A549 (cell line): ENCODE data around the gene ATP1A4. TPM values are rescaled to one million over a fixed set of nuclear protein-coding genes. Genes with fewer than 3 reads are reported as not detected.

Experiments
- ATAC-seq, 2 experiments: fragments of 200-7000 bp in 1 of 2; fragments of >200 bp in 1 of 2; cut with Nextera tagmentation in 1 of 2; cut with Tn5 transposase in 1 of 2; 3 replicates each; pipeline versions ENCODE4 v1.8.0 to v1.9.1; 2018 to 2020; ENCODE audit warnings: mild to moderate bottlenecking in 1 of 2, moderate library complexity in 1 of 2
- CTCF ChIA-PET: fragments of 300-600 bp; sonication (Branson Sonifier 250); formaldehyde crosslinking; extraction: SDS; loops from one replicate; lab custom pipeline; 2021; ENCODE audit warnings: antibody characterized with exemption, inconsistent platforms; lab: Yijun Ruan, JAX
- POLR2A ChIA-PET: fragments of 350-600 bp; formaldehyde crosslinking; extraction: SDS; loops from one replicate; lab custom pipeline; 2021; ENCODE audit warnings: antibody characterized with exemption, inconsistent platforms; lab: Yijun Ruan, JAX
- DNase-seq, 2 experiments: peaks; one replicate each; pipeline versions ENCODE4 v3.0.0 to v3.0.0-alpha.2; 2011 to 2016; ENCODE audit warnings: low read depth in 1 of 2, low spot score in 1 of 2
- FAIRE-seq: peaks from 2 replicates; lab custom pipeline; 2011; peaks lifted over from hg19 to GRCh38; lab: Jason Lieb, UNC
- H3K27ac ChIP-seq, 2 experiments: fragments of >200 bp; sonication (Bioruptor Twin); formaldehyde crosslinking; 3 replicates each; pipeline ENCODE4 v1.5.1; 2016 to 2017
- H3K4me1 ChIP-seq: fragments of >200 bp; sonication (Bioruptor Twin); formaldehyde crosslinking; 3 replicates; pipeline ENCODE4 v1.6.1; 2016
- H3K4me2 ChIP-seq: fragments of >200 bp; sonication (Bioruptor Twin); formaldehyde crosslinking; 3 replicates; pipeline ENCODE4 v1.6.1; 2016
- H3K4me3 ChIP-seq: fragments of >200 bp; sonication (Bioruptor Twin); formaldehyde crosslinking; 3 replicates; pipeline ENCODE4 v1.5.1; 2016
- H3K9me3 ChIP-seq: fragments of >200 bp; sonication (Bioruptor Twin); formaldehyde crosslinking; 3 replicates; pipeline ENCODE4 v1.6.1; 2016
- ATOH8 ChIP-seq: fragments of 250-450 bp; sonication (Bioruptor Pico); IDR thresholded peaks from 2 replicates; pipeline ENCODE4 v1.5.0; 2020; ENCODE audit warnings: low read depth, mild to moderate bottlenecking, moderate library complexity
- CBX2 ChIP-seq: fragments of 200-600 bp; sonication (generic); IDR thresholded peaks from 2 replicates; pipeline ENCODE4 v1.6.1; 2016; ENCODE audit warnings: low read depth, mild to moderate bottlenecking, borderline replicate concordance
- CHD4 ChIP-seq: fragments of 200-600 bp; sonication (generic); IDR thresholded peaks from 2 replicates; pipeline ENCODE4 v1.6.1; 2016; ENCODE audit warnings: antibody characterized with exemption, mild to moderate bottlenecking, borderline replicate concordance
- ESRRA ChIP-seq: fragments of 150-350 bp; IDR thresholded peaks from 2 replicates; pipeline ENCODE4 v1.6.1; 2014; ENCODE audit warnings: mild to moderate bottlenecking, low read length, borderline replicate concordance
- FOSB ChIP-seq: fragments of 250-450 bp; sonication (Bioruptor Pico); IDR thresholded peaks from 2 replicates; pipeline ENCODE4 v1.5.0; 2020; ENCODE audit warnings: mild to moderate bottlenecking, moderate library complexity
- FOXS1 ChIP-seq: fragments of 250-450 bp; sonication (Bioruptor Pico); IDR thresholded peaks from 2 replicates; pipeline ENCODE4 v1.5.0; 2020; ENCODE audit warnings: mild to moderate bottlenecking, moderate library complexity
- HDAC2 ChIP-seq: fragments of 200-600 bp; sonication (generic); IDR thresholded peaks from 2 replicates; pipeline ENCODE4 v1.6.1; 2016
- HOXA7 ChIP-seq: fragments of 250-450 bp; sonication (Bioruptor Pico); IDR thresholded peaks from 2 replicates; pipeline ENCODE4 v1.5.0; 2020; ENCODE audit warnings: mild to moderate bottlenecking, moderate library complexity
- HOXB13 ChIP-seq: fragments of 250-450 bp; sonication (Bioruptor Pico); IDR thresholded peaks from 2 replicates; pipeline ENCODE4 v1.5.0; 2020; ENCODE audit warnings: low read depth, mild to moderate bottlenecking, moderate library complexity
- HOXB5 ChIP-seq: fragments of 250-450 bp; sonication (Bioruptor Pico); IDR thresholded peaks from 2 replicates; pipeline ENCODE4 v1.5.0; 2020; ENCODE audit warnings: mild to moderate bottlenecking, moderate library complexity
- JUN ChIP-seq, 2 experiments: fragments of >200 bp; sonication (Bioruptor Twin); formaldehyde crosslinking; IDR thresholded peaks; 2 replicates in 1 of 2; 3 replicates in 1 of 2; pipeline ENCODE4 v1.6.1; 2016 to 2017
- KDM1A ChIP-seq: fragments of 200-600 bp; sonication (generic); IDR thresholded peaks from 2 replicates; pipeline ENCODE4 v1.6.1; 2016; ENCODE audit warnings: low read depth, mild to moderate bottlenecking
- MAFK ChIP-seq: fragments of 450-650 bp; IDR thresholded peaks from 2 replicates; pipeline ENCODE4 v1.6.1; 2014; ENCODE audit not compliant: partially characterized antibody
- MYC ChIP-seq: IDR thresholded peaks from 2 replicates; pipeline ENCODE4 v1.6.1; 2012; ENCODE audit warnings: mild to moderate bottlenecking, inconsistent platforms, low read length, improper control_type of control experiment, borderline replicate concordance
- NPAS2 ChIP-seq: fragments of 250-450 bp; sonication (Bioruptor Pico); IDR thresholded peaks from 2 replicates; pipeline ENCODE4 v1.8.0; 2022; ENCODE audit warnings: mild to moderate bottlenecking, moderate library complexity, borderline replicate concordance
- NR3C1 ChIP-seq: fragments of >200 bp; sonication (Bioruptor Twin); formaldehyde crosslinking; IDR thresholded peaks from 3 replicates; pipeline ENCODE4 v1.6.1; 2017
- PBX3 ChIP-seq: IDR thresholded peaks from 2 replicates; pipeline ENCODE4 v1.6.1; 2012
- POLR2AphosphoS2 ChIP-seq: conservative IDR thresholded peaks from 2 replicates; pipeline ENCODE4 v1.6.1; 2012; ENCODE audit warnings: low read length, improper control_type of control experiment, inconsistent platforms
- RCOR1 ChIP-seq: fragments of 150-350 bp; IDR thresholded peaks from 2 replicates; pipeline ENCODE4 v1.6.1; 2014; ENCODE audit warnings: antibody characterized with exemption, low read length, low read depth
- SREBF2 ChIP-seq: fragments of 450-650 bp; IDR thresholded peaks from 2 replicates; pipeline ENCODE4 v1.6.1; 2014; ENCODE audit warnings: mild to moderate bottlenecking, moderate library complexity
- TP53 ChIP-seq: fragments of 250-450 bp; sonication (Bioruptor Pico); IDR thresholded peaks from 2 replicates; pipeline ENCODE4 v1.5.0; 2021; ENCODE audit warnings: mild to moderate bottlenecking, moderate library complexity
- USF2 ChIP-seq: fragments of 450-650 bp; IDR thresholded peaks from 2 replicates; pipeline ENCODE4 v1.6.1; 2014; ENCODE audit warnings: antibody characterized with exemption
- ZC3H11A ChIP-seq: fragments of 450-650 bp; IDR thresholded peaks from 2 replicates; pipeline ENCODE4 v1.6.1; 2014; ENCODE audit warnings: antibody characterized with exemption, mild to moderate bottlenecking
- ZNF302 ChIP-seq: fragments of 250-450 bp; sonication (Bioruptor Pico); IDR thresholded peaks from 2 replicates; pipeline ENCODE4 v1.9.0; 2021; ENCODE audit warnings: inconsistent platforms, mild to moderate bottlenecking, moderate library complexity
- WGBS: methylation state at CpG from one replicate; pipeline ENCODE4 v1.1.6; 2017; ENCODE audit errors: missing lambda C conversion rate; 5-methylcytosine and 5-hydroxymethylcytosine counted together
- polyA plus RNA-seq, 4 experiments: library from polyadenylated mRNA; depleted of rRNA in 3 of 4; stranded (reverse); fragments of >200 nt; fragmentation: RNase III in 1 of 4; extraction: RNeasy Plus Mini Kit Qiagen cat#74134 plus additional on column Dnase treatment in 1 of 4; gene quantifications; 2 replicates in 3 of 4; 3 replicates in 1 of 4; pipeline ENCODE4 v1.2.3, GENCODE V29; 2011 to 2017

ATP1A4 gene
- polyA plus RNA-seq, 2 of the 4 experiments (the other 2 are of a cell fraction): not detected

- CTCF ChIA-PET: interaction anchor here (0.6 to 23.7 kb wide), 5 partner anchors 8 to 138 kb away, joined by 3 to 222 read pairs (median 6); partner anchors contain the start of gene CASQ1
- WGBS: 86% methylated on average over 4 of the region's 4 CpGs
- ATAC-seq: 0 out of 6 replicates have a peak, but pooled peaks of 1 of the 2 experiments have one; percentile 9
- POLR2A ChIA-PET: interaction anchor here (0.5 kb wide), 1 partner anchor 145 kb away, joined by 3 read pairs; no protein-coding TSS in a partner anchor
- H3K4me2 ChIP-seq: no peak overlapping the region
- H3K4me3 ChIP-seq: no peak overlapping the region
- no peak for FAIRE-seq
- TF ChIP-seq SREBF2 (no peak), ESRRA (no peak), HDAC2 (no peak), RCOR1 (no peak), HOXB13 (no peak), KDM1A (no peak), NPAS2 (no peak), ATOH8 (CRISPR knock-in tag) (no peak), PBX3 (no peak), ZC3H11A (no peak), HOXA7 (no peak), HOXB5 (CRISPR knock-in tag) (no peak), ZNF302 (CRISPR knock-in tag) (no peak), NR3C1 (no peak), CHD4 (no peak), JUN (IDR thresholded peaks at IDR 0.05) (no peak), CBX2 (no peak), POLR2AphosphoS2 (no peak), FOSB (CRISPR knock-in tag) (no peak)
- TF ChIP-seq, all 56 proteins: peak for 0
- peak overlapping the region; percentile 35 to 78; a peak in 5 of 6 replicates for H3K27ac ChIP-seq
- peaks cover 33% of the 10 kb centered on the region for H3K4me1 ChIP-seq
- no peak for DNase-seq
- no peaks in the 10 kb centered on the region for H3K9me3 ChIP-seq
These were observed 37.3 kb upstream of the ATP1A4 start for GRCh38 chr1:160114085-160114484.

- CTCF ChIA-PET: interaction anchor here (1.0 to 23.7 kb wide), 2 partner anchors 10 to 136 kb away, joined by 7 to 222 read pairs; no protein-coding TSS in a partner anchor
These were observed 35.7 kb upstream of the ATP1A4 start, which contains the start of gene ATP1A2 for GRCh38 chr1:160115545-160116282. ATP1A2 (plus strand) TSS chr1:160115759; CDS start chr1:160115862, 103 bp downstream.

More at GRCh38 chr1:160115545-160116282, 35.7 kb upstream of the ATP1A4 start, which contains the start of gene ATP1A2:
- POLR2A ChIA-PET: no interaction called here
- Histone ChIP-seq H3K27ac (peak within 1 kb of the TSS in 1 of 2 experiments; percentile 78; a peak in 4 of 6 replicates), H3K4me1 (peaks cover 22% of the 10 kb centered on the region), H3K4me3 (no peak within 1 kb of the TSS), H3K4me2 (no peak within 1 kb of the TSS), H3K9me3 (no peaks in the 10 kb centered on the region)
- FAIRE-seq: no peak
- no peak for DNase-seq
- no peak for TF ChIP-seq USF2
- TF ChIP-seq MYC: no peak
- TF ChIP-seq MAFK: no peak
- no peak for TF ChIP-seq TP53 (CRISPR knock-in tag)
- TF ChIP-seq FOXS1: no peak
- no peak for TF ChIP-seq ESRRA
- WGBS: 77% methylated on average over 13 of the region's 16 CpGs
- no peak for ATAC-seq
